GM12878 (cell line): ENCODE results near the gene GMPPA. TPM values are rescaled to one million over a fixed set of nuclear protein-coding genes. Genes with fewer than 3 reads are reported as not detected.

Experiments used
- ATAC-seq: fragments of 200-7000 bp; cut with Tn5 transposase; 3 replicates; pipeline ENCODE4 v1.9.1; 2020; ENCODE audit warnings: mild to moderate bottlenecking, moderate library complexity
- BruUV-seq: library from RNA; stranded (reverse); fragments of 400-500 nt; replicated peaks from 2 replicates; lab custom pipeline; 2021; lab: Mats Ljungman, UMichigan
- CTCF ChIA-PET: fragments of 300-600 bp; sonication (Branson Sonifier 250); formaldehyde crosslinking; extraction: SDS; loops from one replicate; lab custom pipeline; 2021; ENCODE audit warnings: inconsistent platforms; lab: Yijun Ruan, JAX
- POLR2A ChIA-PET: fragments of 350-600 bp; formaldehyde crosslinking; extraction: SDS; loops from one replicate; lab custom pipeline; 2021; ENCODE audit warnings: inconsistent platforms; lab: Charles Lee
- RAD21 ChIA-PET: fragments of 300-600 bp; sonication (Branson Sonifier 250); formaldehyde crosslinking; loops from one replicate; lab custom pipeline; 2023; ENCODE audit warnings: antibody characterized with exemption; ENCODE audit not compliant: unreplicated experiment; lab: Charles Lee
- SMC1A ChIA-PET: fragments of 300-600 bp; sonication (Branson Sonifier 250); formaldehyde crosslinking; loops from one replicate; lab custom pipeline; 2023; ENCODE audit not compliant: unreplicated experiment, uncharacterized antibody; lab: Charles Lee
- DNase-seq: peaks from one replicate; pipeline ENCODE4 v3.0.0-alpha.2; 2011; ENCODE audit warnings: low read depth, low spot score
- FAIRE-seq: peaks from 3 replicates; lab custom pipeline; 2011; peaks lifted over from hg19 to GRCh38; lab: Jason Lieb, UNC
- H2AFZ ChIP-seq: 2 replicates; pipeline ENCODE4 v1.6.0; 2011; ENCODE audit warnings: low read depth, low read length, control low read depth; ENCODE audit not compliant: control insufficient read depth
- H3K27ac ChIP-seq: 2 replicates; pipeline ENCODE4 v1.5.1; 2011; ENCODE audit warnings: control low read depth; ENCODE audit not compliant: control insufficient read depth, insufficient read depth
- H3K27me3 ChIP-seq, 2 experiments: replicated peaks in 1 of 2; 2 replicates each; pipeline versions ENCODE4 v1.6.0 to v1.6.1; 2011; ENCODE audit warnings: low read length in 1 of 2; ENCODE audit not compliant: control insufficient read depth in 2 of 2, insufficient read depth in 2 of 2
- H3K36me3 ChIP-seq, 2 experiments: 2 replicates each; pipeline ENCODE4 v1.5.1; 2011; ENCODE audit warnings: low read length in 1 of 2; ENCODE audit not compliant: control insufficient read depth in 2 of 2, insufficient read depth in 2 of 2
- H3K4me1 ChIP-seq: 2 replicates; pipeline ENCODE4 v1.6.1; 2011; ENCODE audit warnings: mild to moderate bottlenecking, low read length, moderate library complexity, mixed read lengths; ENCODE audit not compliant: control insufficient read depth, insufficient read depth
- H3K4me2 ChIP-seq: 2 replicates; pipeline ENCODE4 v1.6.0; 2011; ENCODE audit warnings: control low read depth; ENCODE audit not compliant: control insufficient read depth, insufficient read depth
- H3K4me3 ChIP-seq: fragments of 200-600 bp; sonication (generic); 2 replicates; pipeline ENCODE4 v1.5.1; 2016
- H3K79me2 ChIP-seq: 2 replicates; pipeline ENCODE4 v1.6.0; 2011; ENCODE audit warnings: low read length; ENCODE audit not compliant: control insufficient read depth, insufficient read depth
- H3K9ac ChIP-seq: 2 replicates; pipeline ENCODE4 v1.8.0; 2011; ENCODE audit warnings: low read length, control low read depth, mixed read lengths; ENCODE audit not compliant: control insufficient read depth, insufficient read depth
- H3K9me3 ChIP-seq: replicated peaks from 3 replicates; pipeline ENCODE4 v1.5.1; 2011; ENCODE audit warnings: mild to moderate bottlenecking, low read length; ENCODE audit not compliant: control insufficient read depth, insufficient read depth
- H4K20me1 ChIP-seq: 2 replicates; pipeline ENCODE4 v1.6.0; 2011; ENCODE audit not compliant: control insufficient read depth, insufficient read depth
- ESRRA ChIP-seq: IDR thresholded peaks from 2 replicates; pipeline ENCODE4 v1.6.1; 2012; ENCODE audit warnings: mild to moderate bottlenecking, low read length, improper control_type of control experiment
- IRF4 ChIP-seq: IDR thresholded peaks from 2 replicates; pipeline ENCODE4 v1.6.1; 2011; ENCODE audit warnings: low read depth, low read length
- WGBS: methylation state at CpG from one replicate; pipeline ENCODE4 v1.1.6; 2016; ENCODE audit warnings: low lambda C conversion rate; ENCODE audit not compliant: insufficient replicate concordance, insufficient coverage; ENCODE audit errors: missing lambda C conversion rate; 5-methylcytosine and 5-hydroxymethylcytosine counted together
- in situ Hi-C: fragments of 300-500 bp; cut with MboI; formaldehyde crosslinking; loops from 9 replicates; pipeline ENCODE4 v1.14.3; 2018; ENCODE audit warnings: mixed read lengths
- intact Hi-C: fragments of 100-400 bp; cut with micrococcal nuclease; formaldehyde crosslinking; loops from one replicate; pipeline ENCODE4 v1.14.2; 2022; ENCODE audit not compliant: unreplicated experiment
- polyA plus RNA-seq, 11 experiments: library from polyadenylated mRNA; depleted of rRNA in 4 of 11; unstranded in 6 of 11; stranded (reverse) in 5 of 11; fragments of >200 nt; fragmentation: Nextera tagmentation in 4 of 11; fragmentation: Illumina TruSeq in 1 of 11; extraction: Ambion mirVana in 4 of 11; extraction: Trizol in 1 of 11; gene quantifications; 1 replicate in 1 of 11; 2 replicates in 10 of 11; pipeline versions ENCODE4 v1.2.1 to v1.2.3, GENCODE V29; 2011 to 2016; ENCODE audit warnings: inconsistent platforms in 2 of 11, missing spikeins in 2 of 11, low read depth in 1 of 11
- total RNA-seq, 4 experiments: library from RNA; depleted of rRNA in 3 of 4; stranded (reverse); fragments of >200 nt in 3 of 4; fragmentation: Illumina TruSeq in 1 of 4; extraction: Trizol in 1 of 4; gene quantifications; 2 replicates each; pipeline versions ENCODE4 v1.2.1 to v1.2.3, GENCODE V29; 2013 to 2021

Gene GMPPA
- total and polyA plus RNA-seq, 10 of the 15 experiments (the other 5 are each of a cell fraction or from before 2014, with no cell fraction given): 1.9 to 83.2 (median 45.0) TPM

DNA sequence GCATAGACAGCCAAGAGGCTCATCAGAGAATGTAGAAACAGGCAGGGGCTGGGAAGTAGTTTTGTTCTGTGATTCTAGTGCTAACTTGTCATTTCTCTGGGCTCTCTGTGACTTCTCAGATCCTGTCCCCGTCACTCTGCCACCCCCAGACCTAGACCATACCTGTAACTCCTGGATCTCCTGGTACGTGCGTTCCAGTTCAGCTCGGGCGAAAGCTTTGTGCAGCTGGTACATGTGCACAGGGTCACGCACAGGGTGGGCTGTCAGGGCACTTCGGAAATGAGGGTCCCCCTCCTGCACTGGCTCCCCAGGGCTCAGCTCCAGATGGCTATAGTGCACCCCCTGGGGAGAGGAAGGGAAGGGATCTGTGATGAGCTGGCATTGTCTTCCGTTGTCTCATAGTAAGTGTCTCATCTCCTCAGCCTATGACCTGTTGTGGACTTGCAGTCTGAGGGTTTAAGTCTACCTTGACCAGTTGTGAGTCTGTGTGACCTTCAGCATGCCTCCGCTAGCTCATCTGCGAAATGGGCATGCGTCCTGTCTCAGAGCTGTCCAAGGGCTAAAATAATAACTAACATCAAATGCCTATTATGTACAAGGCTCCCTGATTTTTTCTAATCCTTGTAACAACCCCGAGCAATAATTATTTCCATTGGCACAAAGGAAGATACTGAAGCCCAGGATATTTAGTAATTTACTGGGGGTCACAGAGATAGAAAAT is 42.3 kb downstream of the GMPPA start:
- H4K20me1 ChIP-seq: no peaks in the 10 kb centered on the region; the same call in 1 of the 2 replicates
- DNase-seq: no peak
- no peaks in the 10 kb centered on the region; a peak in 1 of 4 replicates for H3K36me3 ChIP-seq
- H3K27me3 ChIP-seq: peaks cover 0 to 7% of the 10 kb centered on the region in 2 experiments; a peak in 2 of 4 replicates
- H2AFZ ChIP-seq: no peak overlapping the region
- RAD21 ChIA-PET: interaction anchor here (0.7 to 3.7 kb wide), 7 partner anchors 10 to 149 kb away, joined by 3 to 25 read pairs (median 4); partner anchors contain the start of gene STK11IP
- H3K9ac ChIP-seq: no peak overlapping the region
- no peaks in the 10 kb centered on the region for H3K79me2 ChIP-seq
- no peak for FAIRE-seq
- H3K4me3 ChIP-seq: no peak overlapping the region
- CTCF ChIA-PET: interaction anchor here (0.6 to 4.6 kb wide), 25 partner anchors 9 to 365 kb away, joined by 3 to 68 read pairs (median 4); partner anchors contain the start of genes GMPPA and STK11IP
- peak; percentile 6; the same call in 1 of the 2 replicates for TF ChIP-seq ESRRA
- no peak for TF ChIP-seq IRF4
- H3K4me1 ChIP-seq: peaks cover 3% of the 10 kb centered on the region; the same call in 1 of the 2 replicates
- POLR2A ChIA-PET: no interaction called here
- intact Hi-C loops: loop anchor here (1.0 to 2.0 kb wide), 3 partner anchors 58 to 148 kb away; no protein-coding TSS in a partner anchor
- ATAC-seq: no peak
- peak overlapping the region; percentile 81; the same call in 1 of the 2 replicates for H3K4me2 ChIP-seq
- no peak overlapping the region for H3K27ac ChIP-seq
- no peaks in the 10 kb centered on the region for H3K9me3 ChIP-seq
- SMC1A ChIA-PET: interaction anchor here (0.6 to 2.5 kb wide), 4 partner anchors 88 to 151 kb away, joined by 3 to 17 read pairs (median 8); no protein-coding TSS in a partner anchor
- BruUV-seq: TSS peak; percentile 55
- in situ Hi-C loops: loop anchor here (5.0 kb wide), 1 partner anchor 146 kb away; no protein-coding TSS in a partner anchor
- WGBS: 72% methylated on average over 12 of the region's 12 CpGs
